Smooth muscle cell (in vitro differentiated cells): ENCODE data around the gene SSBP4. TPM values are rescaled to one million over a fixed set of nuclear protein-coding genes. Genes with fewer than 3 reads are reported as not detected.

Experiments used
- DNase-seq: peaks from one replicate; lab custom pipeline; 2025; ENCODE audit not compliant: unreplicated experiment; lab: John Stamatoyannopoulos, UW
- H2AFZ ChIP-seq: fragments of 200-600 bp; sonication (generic); 2 replicates; pipeline ENCODE4 v1.6.0; 2016; ENCODE audit warnings: antibody characterized with exemption, low read depth, mild to moderate bottlenecking
- H3F3A ChIP-seq: fragments of 200-600 bp; sonication (generic); 2 replicates; pipeline ENCODE4 v1.6.0; 2017; ENCODE audit warnings: antibody characterized with exemption, low read depth
- H3K27ac ChIP-seq: fragments of 200-600 bp; sonication (generic); 2 replicates; pipeline ENCODE4 v1.5.1; 2016; ENCODE audit warnings: low read depth, mild to moderate bottlenecking
- H3K27me3 ChIP-seq: fragments of 200-600 bp; sonication (generic); 2 replicates; pipeline ENCODE4 v1.6.1; 2016; ENCODE audit warnings: low read depth, mild to moderate bottlenecking
- H3K36me3 ChIP-seq: fragments of 200-600 bp; sonication (generic); 2 replicates; pipeline ENCODE4 v1.5.1; 2016; ENCODE audit warnings: low read depth
- H3K4me1 ChIP-seq: fragments of 200-600 bp; sonication (generic); 2 replicates; pipeline ENCODE4 v1.5.1; 2016; ENCODE audit warnings: low read depth
- H3K4me2 ChIP-seq: fragments of 200-600 bp; sonication (generic); 2 replicates; pipeline ENCODE4 v1.6.0; 2016; ENCODE audit warnings: mild to moderate bottlenecking
- H3K4me3 ChIP-seq: fragments of 200-600 bp; sonication (generic); 2 replicates; pipeline ENCODE4 v1.5.1; 2016; ENCODE audit warnings: mild to moderate bottlenecking
- H3K79me2 ChIP-seq: fragments of 200-600 bp; sonication (generic); 2 replicates; pipeline ENCODE4 v1.6.0; 2016; ENCODE audit warnings: low read depth, mild to moderate bottlenecking
- H3K9ac ChIP-seq: fragments of 200-600 bp; sonication (generic); 2 replicates; pipeline ENCODE4 v1.6.0; 2016; ENCODE audit warnings: low read depth
- H3K9me3 ChIP-seq: fragments of 200-600 bp; sonication (generic); replicated peaks from 2 replicates; pipeline ENCODE4 v1.5.1; 2016; ENCODE audit warnings: low read depth
- H4K20me1 ChIP-seq: fragments of 200-600 bp; sonication (generic); 2 replicates; pipeline ENCODE4 v1.6.0; 2016; ENCODE audit warnings: low read depth
- WGBS: methylation state at CpG from one replicate; pipeline ENCODE4 v1.1.7; 2016; ENCODE audit warnings: low lambda C conversion rate; 5-methylcytosine and 5-hydroxymethylcytosine counted together
- polyA plus RNA-seq: library from polyadenylated mRNA; unstranded; fragments of >200 nt; fragmentation: Nextera tagmentation; extraction: Ambion mirVana; gene quantifications from 2 replicates; pipeline ENCODE4 v1.2.1, GENCODE V29; 2016
- total RNA-seq: library from RNA; depleted of rRNA; stranded (reverse); fragments of >200 nt; gene quantifications from 2 replicates; pipeline ENCODE4 v1.2.3, GENCODE V29; 2014
- TF ChIP-seq, protein P1 (sequence below): fragments of 200-600 bp; sonication (generic); IDR thresholded peaks from 2 replicates; pipeline ENCODE4 v1.5.1; 2017; ENCODE audit warnings: borderline replicate concordance, mild to moderate bottlenecking, antibody characterized with exemption; ENCODE audit not compliant: insufficient read depth, poor library complexity, severe bottlenecking

SSBP4 gene
- total and polyA plus RNA-seq, 2 experiments from 2014 or later: 44.1 to 124 TPM

DNA sequence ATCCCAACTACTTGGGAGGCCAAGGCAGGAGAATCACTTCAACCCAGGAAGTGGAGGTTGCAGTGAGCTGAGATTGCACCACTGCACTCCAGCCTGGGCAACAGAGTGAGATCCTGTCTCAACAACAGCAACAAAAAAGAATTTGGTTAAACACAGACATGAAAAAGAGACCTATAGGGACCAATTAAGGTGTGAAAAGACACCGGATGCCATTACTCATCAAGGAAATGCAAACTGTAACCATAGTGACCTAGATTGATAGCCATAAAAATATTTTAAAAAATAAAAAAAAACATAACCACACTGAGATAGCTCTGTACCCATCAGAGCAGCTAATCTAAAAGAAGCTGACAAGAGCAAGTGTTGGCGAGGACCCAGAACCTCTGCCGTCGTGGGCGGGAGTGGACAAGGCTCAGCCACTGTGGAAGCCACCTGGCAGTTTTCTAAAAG is 55.8 kb downstream of the SSBP4 start:
- Histone ChIP-seq H3K27me3 (no peaks in the 10 kb centered on the region), H4K20me1 (peaks cover 70% of the 10 kb centered on the region), H3K4me3 (no peak overlapping the region), H2AFZ (no peak overlapping the region), H3K36me3 (no peaks in the 10 kb centered on the region), H3K27ac (no peak overlapping the region), H3K4me2 (no peak overlapping the region), H3K79me2 (peaks cover 54% of the 10 kb centered on the region), H3K9me3 (no peaks in the 10 kb centered on the region), H3K9ac (no peak overlapping the region), H3K4me1 (peaks cover 1% of the 10 kb centered on the region), H3F3A (peaks cover 15% of the 10 kb centered on the region)
- WGBS: 98% methylated on average over 5 of the region's 5 CpGs
- TF ChIP-seq, protein P1, sequence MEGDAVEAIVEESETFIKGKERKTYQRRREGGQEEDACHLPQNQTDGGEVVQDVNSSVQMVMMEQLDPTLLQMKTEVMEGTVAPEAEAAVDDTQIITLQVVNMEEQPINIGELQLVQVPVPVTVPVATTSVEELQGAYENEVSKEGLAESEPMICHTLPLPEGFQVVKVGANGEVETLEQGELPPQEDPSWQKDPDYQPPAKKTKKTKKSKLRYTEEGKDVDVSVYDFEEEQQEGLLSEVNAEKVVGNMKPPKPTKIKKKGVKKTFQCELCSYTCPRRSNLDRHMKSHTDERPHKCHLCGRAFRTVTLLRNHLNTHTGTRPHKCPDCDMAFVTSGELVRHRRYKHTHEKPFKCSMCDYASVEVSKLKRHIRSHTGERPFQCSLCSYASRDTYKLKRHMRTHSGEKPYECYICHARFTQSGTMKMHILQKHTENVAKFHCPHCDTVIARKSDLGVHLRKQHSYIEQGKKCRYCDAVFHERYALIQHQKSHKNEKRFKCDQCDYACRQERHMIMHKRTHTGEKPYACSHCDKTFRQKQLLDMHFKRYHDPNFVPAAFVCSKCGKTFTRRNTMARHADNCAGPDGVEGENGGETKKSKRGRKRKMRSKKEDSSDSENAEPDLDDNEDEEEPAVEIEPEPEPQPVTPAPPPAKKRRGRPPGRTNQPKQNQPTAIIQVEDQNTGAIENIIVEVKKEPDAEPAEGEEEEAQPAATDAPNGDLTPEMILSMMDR: no peak
- no peak for DNase-seq

DNA sequence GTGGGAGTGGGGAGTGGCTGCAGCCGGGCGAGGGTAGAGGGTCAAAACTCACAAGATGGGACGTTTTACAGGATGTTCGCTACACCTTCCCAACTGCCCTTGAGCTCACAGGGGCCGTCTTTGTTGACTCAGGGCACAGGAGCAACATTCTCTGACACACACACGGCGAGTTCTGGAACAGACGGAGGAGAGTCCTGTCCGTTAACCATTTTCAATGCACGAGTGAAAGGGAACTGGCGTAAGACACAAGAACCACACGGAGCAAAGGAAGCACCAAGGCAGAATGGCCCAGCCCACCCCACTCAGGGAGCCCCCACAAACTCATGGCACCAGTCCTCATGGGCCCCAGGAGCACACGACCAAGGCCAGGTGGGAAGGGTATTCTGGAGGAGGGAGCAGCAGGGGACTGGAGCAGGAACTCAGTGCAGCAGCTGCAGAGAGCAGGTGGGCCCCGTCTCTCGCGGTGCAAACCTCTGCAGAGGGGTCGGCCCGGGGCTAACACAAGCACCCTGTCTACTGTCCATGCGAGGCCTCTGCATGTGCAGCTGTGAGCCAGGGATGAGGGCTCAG is 56.6 kb downstream of the SSBP4 start:
- Histone ChIP-seq H2AFZ (no peak overlapping the region), H3F3A (peaks cover 11% of the 10 kb centered on the region), H3K27ac (no peak overlapping the region), H3K36me3 (no peaks in the 10 kb centered on the region), H3K9me3 (no peaks in the 10 kb centered on the region), H3K4me1 (peaks cover 4% of the 10 kb centered on the region), H3K27me3 (no peaks in the 10 kb centered on the region), H3K79me2 (peaks cover 63% of the 10 kb centered on the region), H4K20me1 (peaks cover 69% of the 10 kb centered on the region), H3K9ac (no peak overlapping the region), H3K4me2 (no peak overlapping the region), H3K4me3 (no peak overlapping the region)
- DNase-seq: no peak
- 95% methylated on average over 19 of the region's 19 CpGs for WGBS
- TF ChIP-seq, protein P1: no peak

DNA sequence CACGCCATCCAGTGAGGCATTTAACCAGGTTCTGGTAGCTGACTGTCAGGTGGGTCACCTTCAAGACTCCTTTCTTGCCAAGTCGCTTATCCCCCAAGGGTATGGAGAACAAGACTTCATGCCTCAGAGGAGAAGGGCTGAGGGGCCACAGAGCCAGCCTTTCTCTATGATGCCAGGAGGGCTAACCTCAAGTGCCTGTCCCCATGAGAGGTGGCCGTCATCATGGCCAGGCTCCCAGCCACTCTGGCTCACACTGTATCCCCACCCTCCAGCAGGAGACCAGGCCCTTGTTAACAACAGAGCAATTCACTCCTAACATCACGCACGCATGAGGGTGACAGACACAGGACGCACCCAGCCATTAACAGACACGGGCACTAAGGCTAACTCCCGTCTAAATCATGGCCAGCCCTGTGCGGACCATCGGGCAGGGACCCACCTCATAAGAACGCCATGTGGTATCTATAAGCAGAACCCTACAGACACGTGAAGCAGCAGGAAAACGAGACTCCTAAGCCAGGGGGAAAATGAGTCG is 57.4 kb downstream of the SSBP4 start:
- peaks cover 72% of the 10 kb centered on the region for H4K20me1 ChIP-seq
- TF ChIP-seq, protein P1: no peak
- no peaks in the 10 kb centered on the region for H3K36me3 ChIP-seq
- WGBS: 65% methylated on average over 13 of the region's 14 CpGs
- H3K4me2 ChIP-seq: no peak overlapping the region
- peaks cover 70% of the 10 kb centered on the region for H3K79me2 ChIP-seq
- H3K9me3 ChIP-seq: no peaks in the 10 kb centered on the region
- no peak overlapping the region for H3K9ac ChIP-seq
- H2AFZ ChIP-seq: no peak overlapping the region
- H3K4me3 ChIP-seq: no peak overlapping the region
- H3F3A ChIP-seq: peaks cover 8% of the 10 kb centered on the region
- no peaks in the 10 kb centered on the region for H3K27me3 ChIP-seq
- no peak for DNase-seq
- peaks cover 4% of the 10 kb centered on the region for H3K4me1 ChIP-seq
- H3K27ac ChIP-seq: peak overlapping the region; percentile 95
